Neural crest cell (in vitro differentiated cells): ENCODE data around the gene PCED1A. TPM values are rescaled to one million over a fixed set of nuclear protein-coding genes. Genes with fewer than 3 reads are reported as not detected.
A peak's percentile ranks its signal among the peaks of the same experiment; 100 is the strongest.

ENCODE experiments used
- DNase-seq: peaks from one replicate; pipeline ENCODE4 v3.0.0; 2021; ENCODE audit warnings: low read depth, mixed read lengths, low spot score
- H3K27ac Mint-ChIP-seq: one replicate; pipeline ENCODE4 v1.8.0; 2021; ENCODE audit warnings: mild to moderate bottlenecking, mixed read lengths; ENCODE audit not compliant: unreplicated experiment
- H3K27me3 Mint-ChIP-seq: 2 replicates; pipeline ENCODE4 v1.8.0; 2021; ENCODE audit warnings: low read depth, mild to moderate bottlenecking, mixed read lengths
- H3K36me3 Mint-ChIP-seq: 2 replicates; pipeline ENCODE4 v1.8.0; 2021; ENCODE audit warnings: low read depth, mild to moderate bottlenecking, mixed read lengths
- H3K4me1 Mint-ChIP-seq: 2 replicates; pipeline ENCODE4 v1.8.0; 2021; ENCODE audit warnings: mixed read lengths
- H3K4me3 Mint-ChIP-seq: one replicate; pipeline ENCODE4 v1.8.0; 2021; ENCODE audit warnings: mild to moderate bottlenecking, mixed read lengths
- H3K9me3 Mint-ChIP-seq: 2 replicates; pipeline ENCODE4 v1.8.0; 2021; ENCODE audit warnings: mixed read lengths
- CTCF ChIP-seq: fragments of 200-600 bp; sonication (generic); conservative IDR thresholded peaks from 2 replicates; pipeline ENCODE4 v1.5.0; 2021; ENCODE audit warnings: antibody characterized with exemption, mild to moderate bottlenecking
- total RNA-seq: library from RNA; stranded (reverse); gene quantifications from 2 replicates; pipeline ENCODE4 v1.2.1, GENCODE V29; 2021

Gene PCED1A
- total RNA-seq, 1 donor from 2014 or later = 68.7 TPM

GRCh38 chr20:2849529-2849928, 9.1 kb upstream of the PCED1A start:
- Mint-ChIP-seq H3K27me3 (no peaks in the 10 kb centered on the region), H3K4me3 (no peak overlapping the region), H3K36me3 (peaks cover 4% of the 10 kb centered on the region), H3K27ac (no peak overlapping the region), H3K9me3 (no peaks in the 10 kb centered on the region), H3K4me1 (peaks cover 7% of the 10 kb centered on the region)
- no peak for DNase-seq
- no peak for TF ChIP-seq CTCF

GRCh38 chr20:2847802-2848201, 7.3 kb upstream of the PCED1A start:
- peaks cover 7% of the 10 kb centered on the region for H3K4me1 Mint-ChIP-seq
- no peak overlapping the region for H3K27ac Mint-ChIP-seq
- no peaks in the 10 kb centered on the region for H3K27me3 Mint-ChIP-seq
- TF ChIP-seq CTCF = no peak
- no peak for DNase-seq
- peaks cover 4% of the 10 kb centered on the region for H3K36me3 Mint-ChIP-seq
- H3K9me3 Mint-ChIP-seq = no peaks in the 10 kb centered on the region
- no peak overlapping the region for H3K4me3 Mint-ChIP-seq

GRCh38 chr20:2846698-2847097, 6.2 kb upstream of the PCED1A start:
- Mint-ChIP-seq H3K36me3 (peaks cover 2% of the 10 kb centered on the region), H3K4me3 (no peak overlapping the region), H3K9me3 (no peaks in the 10 kb centered on the region), H3K4me1 (peaks cover under 1% of the 10 kb centered on the region), H3K27me3 (no peaks in the 10 kb centered on the region), H3K27ac (peak overlapping the region; percentile 83)
- TF ChIP-seq CTCF = no peak
- DNase-seq = no peak

GRCh38 chr20:2845607-2846006, 5.2 kb upstream of the PCED1A start:
- DNase-seq = no peak
- peaks cover 2% of the 10 kb centered on the region for H3K36me3 Mint-ChIP-seq
- H3K4me1 Mint-ChIP-seq = peaks cover 5% of the 10 kb centered on the region
- TF ChIP-seq CTCF = no peak
- H3K27me3 Mint-ChIP-seq = no peaks in the 10 kb centered on the region
- no peak overlapping the region for H3K4me3 Mint-ChIP-seq
- H3K9me3 Mint-ChIP-seq = no peaks in the 10 kb centered on the region
- no peak overlapping the region for H3K27ac Mint-ChIP-seq

- no peak for TF ChIP-seq CTCF
- peak overlapping the region; percentile 28 for H3K27ac Mint-ChIP-seq
- peaks cover 24% of the 10 kb centered on the region for H3K36me3 Mint-ChIP-seq
- no peaks in the 10 kb centered on the region for H3K9me3 Mint-ChIP-seq
- peaks cover 13% of the 10 kb centered on the region for H3K4me1 Mint-ChIP-seq
- peak overlapping the region; percentile 91 for H3K4me3 Mint-ChIP-seq
- H3K27me3 Mint-ChIP-seq = no peaks in the 10 kb centered on the region
- DNase-seq = peak; percentile 38
These were observed 594 bp upstream of the PCED1A start for GRCh38 chr20:2840967-2841531.
